ENCODE data around the gene SMS.

Gene SMS

GRCh38 chrX:21978346-21978745 lies 37.8 kb downstream of the SMS start:
- DNase-seq (ENCODE audit: low spot score): no peak

GRCh38 chrX:21982311-21982710 lies 41.8 kb downstream of the SMS start:
- DNase-seq (ENCODE audit: low spot score): no peak

- peak; percentile 79 for DNase-seq (ENCODE audit: low spot score)
Measured at GRCh38 chrX:21985332-21985777, 44.8 kb downstream of the SMS start.

GRCh38 chrX:21986596-21986995 lies 46.1 kb downstream of the SMS start:
- no peak for DNase-seq (ENCODE audit: low spot score)

- DNase-seq (ENCODE audit: low spot score): no peak
Measured at GRCh38 chrX:21989384-21989783, 48.9 kb downstream of the SMS start.

- DNase-seq (ENCODE audit: low spot score): no peak
Measured at GRCh38 chrX:21990832-21991231, 50.3 kb downstream of the SMS start.

GRCh38 chrX:21991504-21991903 lies 51.0 kb downstream of the SMS start:
- no peak for DNase-seq (ENCODE audit: low spot score)

GRCh38 chrX:21993265-21993664 lies 52.8 kb downstream of the SMS start:
- DNase-seq (ENCODE audit: low spot score): no peak

GRCh38 chrX:21996872-21997455 lies 56.5 kb downstream of the SMS start:
- no peak for DNase-seq (ENCODE audit: low spot score)

- no peak for DNase-seq (ENCODE audit: low spot score)
Measured at GRCh38 chrX:21998037-21998436, 57.5 kb downstream of the SMS start.

GRCh38 chrX:22004866-22005265 lies 64.4 kb downstream of the SMS start:
- DNase-seq (ENCODE audit: low spot score): no peak

- no peak for DNase-seq (ENCODE audit: low spot score)
Measured at GRCh38 chrX:22012051-22012450, 71.5 kb downstream of the SMS start.

GRCh38 chrX:22012931-22013330 lies 72.4 kb downstream of the SMS start:
- DNase-seq (ENCODE audit: low spot score): no peak

- no peak for DNase-seq (ENCODE audit: low spot score)
Measured at GRCh38 chrX:22015139-22015750, 74.7 kb downstream of the SMS start.

GRCh38 chrX:22021751-22022324 lies 81.3 kb downstream of the SMS start:
- DNase-seq (ENCODE audit: low spot score): no peak

GRCh38 chrX:22024577-22024976 lies 84.1 kb downstream of the SMS start:
- DNase-seq (ENCODE audit: low spot score): no peak

GRCh38 chrX:22025751-22026150 lies 85.2 kb downstream of the SMS start:
- DNase-seq (ENCODE audit: low spot score): no peak

GRCh38 chrX:22026731-22027130 lies 86.2 kb downstream of the SMS start:
- no peak for DNase-seq (ENCODE audit: low spot score)

GRCh38 chrX:22032084-22032483 lies 91.6 kb downstream of the SMS start, which contains the start of gene PHEX:
Gene PHEX (plus strand): TSS chrX:22032325. CDS start chrX:22033006, 681 bp downstream.
- DNase-seq (ENCODE audit: low spot score): no peak

GRCh38 chrX:22032506-22032905 lies 92.0 kb downstream of the SMS start:
- DNase-seq (ENCODE audit: low spot score): no peak

- no peak for DNase-seq (ENCODE audit: low spot score)
Measured at GRCh38 chrX:22033818-22034217, 93.3 kb downstream of the SMS start.

- DNase-seq (ENCODE audit: low spot score): no peak
Measured at GRCh38 chrX:22035236-22035635, 94.7 kb downstream of the SMS start.

GRCh38 chrX:22037225-22037624 lies 96.7 kb downstream of the SMS start:
- no peak for DNase-seq (ENCODE audit: low spot score)

All from cerebellar cortex (tissue), 1 donor.